KOPT-K1 (cell line): ENCODE data around the gene ARHGAP5.
A peak's percentile ranks its signal among the peaks of the same experiment; 100 is the strongest.

Experiments used
- H3K27ac ChIP-seq: fragments of 200-600 bp; sonication (generic); 2 replicates; pipeline ENCODE4 v1.5.1; 2016; ENCODE audit warnings: antibody characterized with exemption, mild to moderate bottlenecking, low read depth, low read length; ENCODE audit not compliant: poor library complexity, severe bottlenecking
- H3K36me3 ChIP-seq: fragments of 200-600 bp; sonication (generic); 2 replicates; pipeline ENCODE4 v1.5.1; 2017; ENCODE audit warnings: antibody characterized with exemption, mild to moderate bottlenecking, low read length, moderate library complexity; ENCODE audit not compliant: insufficient read depth
- H3K9me3 ChIP-seq: fragments of 200-600 bp; sonication (generic); 2 replicates; pipeline ENCODE4 v1.5.1; 2017; ENCODE audit warnings: antibody characterized with exemption, low read length, mild to moderate bottlenecking; ENCODE audit not compliant: insufficient read depth, poor library complexity, severe bottlenecking

ARHGAP5 gene

DNA sequence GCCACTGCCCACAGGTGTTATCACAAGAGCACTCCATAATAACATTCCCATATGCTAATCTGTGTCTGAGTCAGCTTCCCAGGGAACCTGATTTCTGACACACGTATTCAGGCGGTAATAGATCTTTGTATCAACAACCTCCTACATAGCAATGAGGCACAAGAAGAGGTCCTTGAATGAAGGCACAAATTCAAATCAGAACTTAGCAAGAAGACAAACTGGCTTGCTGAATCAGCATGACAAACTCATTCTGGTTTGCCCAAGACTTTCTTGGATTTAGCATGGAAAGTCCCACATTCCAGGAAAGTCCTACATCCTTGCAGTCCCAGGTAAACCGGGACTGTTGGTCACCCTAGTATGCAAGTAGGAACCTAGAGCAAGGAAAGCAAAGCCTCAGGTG, 90.8 kb downstream of the ARHGAP5 start:
- no peak overlapping the region for H3K27ac ChIP-seq

DNA sequence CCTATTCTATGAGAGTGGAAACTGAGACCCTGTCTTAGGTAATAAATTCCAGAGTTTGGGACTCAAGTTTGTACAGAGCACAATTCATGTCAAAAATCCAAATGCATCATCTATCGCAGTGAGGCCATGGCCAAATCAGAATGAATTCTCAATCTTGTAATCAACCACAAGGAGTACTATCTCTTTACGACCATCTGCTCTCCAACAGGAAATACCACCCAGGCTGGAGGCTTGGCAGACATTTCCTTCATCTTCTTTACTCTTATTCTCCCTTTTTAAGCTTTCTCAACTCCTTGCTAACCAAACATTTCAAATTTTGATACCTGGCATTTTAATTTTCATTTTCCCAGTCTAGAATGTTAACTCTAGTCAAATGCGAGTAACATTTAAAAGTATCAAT, 92.1 kb downstream of the ARHGAP5 start:
- H3K36me3 ChIP-seq = no peaks in the 10 kb centered on the region
- no peak overlapping the region for H3K27ac ChIP-seq
- no peaks in the 10 kb centered on the region for H3K9me3 ChIP-seq

More for the DNA sequence above, 90.8 kb downstream of the ARHGAP5 start:
- Histone ChIP-seq H3K9me3 (no peaks in the 10 kb centered on the region), H3K36me3 (no peaks in the 10 kb centered on the region)

DNA sequence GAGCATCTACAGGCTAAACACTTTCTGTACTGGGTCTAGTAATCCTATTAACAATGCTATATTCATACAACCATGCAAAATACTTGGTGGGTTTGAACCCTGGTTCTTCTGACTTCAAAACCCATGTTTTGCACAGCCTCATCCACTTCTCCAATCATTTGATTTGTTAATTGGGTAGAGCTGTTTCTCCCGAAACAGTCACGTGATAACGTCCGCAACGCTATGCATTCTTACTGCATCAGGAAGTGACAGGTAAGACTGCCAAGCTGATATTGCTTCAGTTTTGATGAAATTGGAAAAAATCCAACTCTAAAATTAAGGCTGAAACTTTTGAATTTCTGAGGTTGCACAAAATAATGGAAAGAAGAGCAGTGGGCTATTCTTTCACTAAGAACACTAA, 94.4 kb downstream of the ARHGAP5 start:
- Histone ChIP-seq H3K9me3 (no peaks in the 10 kb centered on the region), H3K27ac (no peak overlapping the region), H3K36me3 (no peaks in the 10 kb centered on the region)

DNA sequence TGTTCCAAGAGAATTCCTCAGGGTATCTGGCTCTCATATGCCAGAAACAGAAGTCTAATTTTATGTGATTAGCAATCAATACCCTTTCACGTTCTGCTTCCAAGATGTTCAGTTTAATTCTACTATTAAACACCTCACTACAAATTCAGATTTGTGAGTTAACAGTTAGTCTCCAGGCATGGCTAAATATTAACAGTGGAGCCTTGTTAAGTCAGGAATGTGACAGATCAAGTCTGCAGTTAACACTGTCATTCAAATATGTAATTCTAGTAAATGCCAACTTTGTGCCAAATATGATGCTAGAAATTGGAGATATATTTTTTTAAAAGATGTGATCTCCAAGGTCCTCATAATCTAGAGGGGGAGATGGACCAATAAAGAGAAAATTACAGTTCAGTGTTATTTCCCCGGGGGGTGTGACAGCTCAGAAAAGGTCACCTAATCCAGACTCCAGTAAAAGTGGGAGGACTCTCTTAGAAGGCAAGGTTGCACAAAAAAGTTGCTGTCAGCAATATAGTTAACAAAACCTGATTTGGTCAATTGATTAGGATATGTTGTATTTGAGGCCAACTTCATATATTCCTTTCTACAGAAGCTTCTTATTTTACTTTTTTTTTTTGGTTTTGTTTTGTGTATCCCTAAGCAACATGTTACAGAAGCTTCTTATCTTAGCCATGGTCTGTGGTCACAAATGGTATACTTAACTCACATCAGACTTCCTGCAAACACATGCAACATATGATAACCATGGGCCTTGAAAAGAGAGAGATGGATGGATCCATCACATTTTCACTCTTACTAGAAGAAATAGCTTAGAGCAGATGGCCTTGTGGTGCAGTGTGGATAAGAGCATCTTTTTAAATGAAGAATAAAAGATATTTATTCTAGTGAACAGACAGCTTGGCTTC, 106.3 kb downstream of the ARHGAP5 start:
- Histone ChIP-seq H3K36me3 (no peaks in the 10 kb centered on the region), H3K9me3 (peaks cover 20% of the 10 kb centered on the region), H3K27ac (no peak overlapping the region)

DNA sequence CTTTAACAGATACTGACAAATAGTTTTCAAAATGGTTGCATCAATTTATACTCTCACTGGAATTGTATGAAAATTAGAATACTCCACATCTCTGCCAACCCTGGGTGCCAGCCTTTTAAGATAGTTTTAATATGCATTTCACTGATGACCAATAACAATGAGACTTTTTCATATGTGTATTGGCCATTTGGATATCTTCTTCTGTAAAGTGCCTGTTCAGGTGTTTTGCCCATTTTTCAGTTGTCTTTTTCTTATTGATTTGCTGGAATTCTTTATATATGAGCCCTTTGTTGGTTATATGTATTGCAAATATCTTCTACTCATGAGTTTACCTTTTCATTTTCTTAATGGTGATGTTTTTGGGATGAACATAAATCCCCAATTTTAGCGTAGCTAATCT, 108.0 kb downstream of the ARHGAP5 start:
- peaks cover 13% of the 10 kb centered on the region for H3K9me3 ChIP-seq
- no peaks in the 10 kb centered on the region for H3K36me3 ChIP-seq

DNA sequence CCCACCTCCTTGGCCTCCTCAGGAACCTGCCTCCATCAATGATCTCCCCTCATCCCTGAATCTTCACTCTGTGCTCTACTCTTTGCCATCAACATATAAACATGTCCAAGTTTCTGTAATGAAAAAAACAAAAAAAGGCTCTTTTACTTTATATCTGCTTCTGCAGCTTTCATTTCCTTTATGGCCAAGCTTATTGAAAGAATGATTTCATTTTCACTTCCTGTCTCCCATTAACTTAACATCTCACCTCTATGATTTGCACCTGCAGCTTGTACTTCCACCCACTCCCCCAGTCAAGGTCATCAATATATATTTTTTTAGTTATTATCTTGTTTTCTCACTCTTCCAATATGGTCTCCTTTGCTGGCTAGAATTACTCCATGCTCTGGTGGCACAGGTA, 109.1 kb downstream of the ARHGAP5 start:
- Histone ChIP-seq H3K27ac (no peak overlapping the region), H3K9me3 (peaks cover 13% of the 10 kb centered on the region), H3K36me3 (no peaks in the 10 kb centered on the region)

More for the DNA sequence above, 108.0 kb downstream of the ARHGAP5 start:
- H3K27ac ChIP-seq = no peak overlapping the region

DNA sequence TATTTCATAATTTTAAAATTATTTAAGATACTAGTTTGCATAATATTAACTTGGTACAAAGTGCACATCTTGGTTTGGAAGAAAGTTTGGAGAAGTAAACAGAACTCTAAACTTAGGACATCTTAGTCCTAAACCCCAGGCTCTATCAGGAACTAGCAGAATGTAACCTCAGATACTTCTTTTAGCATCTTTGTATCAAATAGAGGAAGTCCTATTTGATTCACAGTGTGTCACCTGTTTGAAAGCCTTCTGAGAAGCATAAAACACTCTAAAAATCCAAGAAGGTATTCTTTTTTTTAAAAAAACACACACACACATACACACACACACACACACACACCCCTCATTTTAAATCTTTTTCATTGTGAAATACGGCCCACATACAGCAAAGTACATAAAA, 112.7 kb downstream of the ARHGAP5 start:
- H3K36me3 ChIP-seq = no peaks in the 10 kb centered on the region
- no peak overlapping the region for H3K27ac ChIP-seq
- H3K9me3 ChIP-seq = peaks cover 11% of the 10 kb centered on the region

DNA sequence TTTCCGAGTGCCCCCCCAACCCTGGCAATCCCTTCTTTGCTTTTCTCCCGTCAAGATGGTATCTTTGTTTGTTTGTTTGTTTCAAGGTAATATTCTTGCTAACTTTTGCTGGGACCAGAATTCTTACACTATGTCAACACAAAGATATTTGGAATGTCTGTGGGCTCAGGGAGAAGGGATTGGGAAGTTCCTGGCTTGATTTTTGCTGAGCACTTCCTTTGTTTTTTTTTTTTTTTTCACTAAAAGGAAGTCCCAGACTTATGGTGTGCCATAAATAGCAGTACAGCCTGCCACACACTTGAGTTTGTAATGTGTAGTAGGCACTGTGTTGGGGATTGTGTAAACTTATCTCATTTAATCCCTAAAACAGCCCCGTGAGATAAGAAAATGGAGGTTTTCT, 113.6 kb downstream of the ARHGAP5 start:
- H3K27ac ChIP-seq = no peak overlapping the region
- H3K9me3 ChIP-seq = peaks cover 3% of the 10 kb centered on the region
- H3K36me3 ChIP-seq = no peaks in the 10 kb centered on the region

DNA sequence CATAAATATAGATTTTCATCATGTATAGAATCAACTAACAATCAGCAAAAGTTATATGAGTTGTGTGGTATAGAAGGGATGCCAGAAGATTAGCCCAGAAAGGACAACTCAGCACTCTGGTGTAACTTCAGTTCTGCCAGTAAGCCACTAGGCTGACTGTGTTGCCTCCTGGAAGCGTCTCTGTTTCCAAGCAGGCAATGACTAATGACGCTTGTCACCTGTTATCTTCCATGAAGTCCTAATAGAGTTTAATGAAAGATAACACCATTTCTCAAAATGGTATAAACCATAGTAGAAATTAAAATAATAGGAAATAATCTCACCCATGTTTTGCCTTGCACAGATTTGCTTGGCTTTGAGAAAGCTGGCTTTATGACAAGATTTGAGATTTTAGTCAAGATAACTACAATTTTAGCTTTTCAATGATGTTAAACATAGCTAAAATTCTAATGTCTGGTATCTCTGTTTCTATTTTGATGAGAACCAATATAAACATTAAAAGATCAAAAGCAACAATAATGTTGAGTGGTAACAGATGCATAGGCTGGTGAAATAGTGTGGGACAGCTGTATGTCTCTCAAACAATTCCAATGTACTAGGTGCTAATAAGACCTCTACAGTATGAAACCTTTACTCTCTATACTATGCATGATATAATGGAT, 115.7 kb downstream of the ARHGAP5 start:
- H3K36me3 ChIP-seq = no peaks in the 10 kb centered on the region
- H3K27ac ChIP-seq = no peak overlapping the region
- no peaks in the 10 kb centered on the region for H3K9me3 ChIP-seq

DNA sequence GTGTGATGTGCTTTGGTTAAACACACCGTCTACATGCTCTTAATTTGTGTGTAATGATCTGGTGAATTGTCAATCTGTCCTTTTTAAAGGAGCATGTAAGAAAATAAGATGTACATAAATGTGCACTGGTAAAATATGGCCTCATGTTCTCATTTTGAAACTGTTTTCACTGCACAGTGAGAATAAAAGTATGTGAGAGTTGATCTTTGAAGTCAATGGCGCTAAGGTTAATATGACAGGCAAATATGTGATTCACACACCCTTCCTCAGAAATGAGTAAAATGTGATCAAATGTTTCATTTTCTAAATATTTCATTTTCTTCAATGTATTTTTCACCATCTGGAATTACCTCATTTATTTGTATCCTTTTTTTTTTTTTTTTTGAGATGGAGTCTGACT, 116.4 kb downstream of the ARHGAP5 start:
- no peak overlapping the region for H3K27ac ChIP-seq
- no peaks in the 10 kb centered on the region for H3K9me3 ChIP-seq
- H3K36me3 ChIP-seq = no peaks in the 10 kb centered on the region

DNA sequence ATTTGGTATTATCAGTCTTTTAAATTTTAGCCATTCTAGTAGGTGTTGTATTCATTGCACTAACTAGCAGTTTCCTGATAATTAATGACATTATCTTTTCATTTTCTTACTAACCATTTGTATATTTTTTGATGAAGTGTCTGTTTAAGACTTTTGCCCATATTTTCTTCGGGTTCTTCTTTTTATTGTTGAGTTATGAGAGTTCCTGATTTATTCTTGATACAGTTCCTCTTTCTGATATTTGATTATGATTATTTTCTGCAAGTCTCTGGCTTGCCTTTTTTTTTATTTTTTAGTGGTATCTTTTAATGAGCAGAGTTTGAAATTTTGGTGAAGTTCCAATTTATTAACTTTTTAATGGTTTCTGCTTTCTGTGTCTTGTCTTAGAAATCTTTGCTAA, 118.5 kb downstream of the ARHGAP5 start:
- H3K9me3 ChIP-seq = no peaks in the 10 kb centered on the region
- no peaks in the 10 kb centered on the region for H3K36me3 ChIP-seq
- no peak overlapping the region for H3K27ac ChIP-seq

DNA sequence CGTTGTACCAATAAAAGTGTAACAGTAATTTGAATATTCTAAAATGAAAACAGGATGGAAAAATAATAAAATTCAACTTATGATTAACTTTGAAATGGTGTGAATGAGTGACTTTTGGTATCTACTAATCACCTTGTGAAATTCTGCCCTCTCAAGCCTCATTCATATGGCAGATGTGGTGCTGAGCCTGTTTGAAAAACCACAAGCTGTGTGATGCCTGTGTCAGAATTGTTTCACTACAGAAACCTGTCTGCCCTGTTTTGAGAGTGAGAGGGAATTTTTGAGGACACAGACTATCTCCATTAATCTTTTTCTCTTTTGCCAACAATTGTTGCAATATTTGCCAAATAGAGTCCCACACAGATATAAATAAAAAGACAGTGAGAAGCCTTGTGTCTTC, 120.8 kb downstream of the ARHGAP5 start:
- Histone ChIP-seq H3K36me3 (no peaks in the 10 kb centered on the region), H3K27ac (no peak overlapping the region)

DNA sequence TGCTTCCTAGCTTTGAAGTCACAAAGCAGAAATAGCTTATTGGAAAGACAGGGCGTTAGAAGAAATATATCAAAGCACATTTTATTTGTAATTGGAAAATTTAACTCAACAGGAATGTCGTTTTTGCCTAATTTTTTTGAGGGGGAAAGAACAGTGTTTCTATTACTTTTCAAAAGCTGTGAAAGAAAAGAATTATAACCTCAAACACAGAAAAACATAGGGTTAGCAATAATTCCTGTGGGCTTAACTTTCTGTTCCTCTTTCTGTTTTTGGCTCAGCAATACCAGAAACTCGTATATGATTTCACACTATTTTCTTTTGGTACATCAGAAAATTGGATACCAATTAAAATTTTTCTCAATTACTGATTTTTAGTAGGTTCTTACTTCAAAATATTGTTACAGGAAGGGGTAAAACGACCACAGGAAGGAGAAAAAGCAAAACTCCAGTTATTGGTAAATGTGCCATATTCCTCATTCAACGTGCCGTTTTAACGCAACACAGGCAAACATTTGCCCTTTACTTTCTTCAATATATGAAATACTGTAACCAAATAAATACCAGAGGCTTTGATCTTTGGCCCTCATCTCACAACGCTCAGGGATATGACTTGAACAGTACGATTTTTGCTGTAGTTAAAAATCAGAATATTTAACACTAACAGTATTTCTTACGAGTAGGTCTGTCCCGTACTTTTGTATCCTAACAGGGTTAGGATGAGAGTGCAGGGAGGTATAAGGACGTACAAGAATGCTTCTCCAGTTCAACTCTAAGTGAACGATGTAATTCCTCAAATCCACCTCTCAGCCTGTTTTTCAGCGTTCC, 123.5 kb downstream of the ARHGAP5 start:
- Histone ChIP-seq H3K9me3 (no peaks in the 10 kb centered on the region), H3K27ac (peak overlapping the region; percentile 83), H3K36me3 (no peaks in the 10 kb centered on the region)

More for the DNA sequence above, 120.8 kb downstream of the ARHGAP5 start:
- no peaks in the 10 kb centered on the region for H3K9me3 ChIP-seq

DNA sequence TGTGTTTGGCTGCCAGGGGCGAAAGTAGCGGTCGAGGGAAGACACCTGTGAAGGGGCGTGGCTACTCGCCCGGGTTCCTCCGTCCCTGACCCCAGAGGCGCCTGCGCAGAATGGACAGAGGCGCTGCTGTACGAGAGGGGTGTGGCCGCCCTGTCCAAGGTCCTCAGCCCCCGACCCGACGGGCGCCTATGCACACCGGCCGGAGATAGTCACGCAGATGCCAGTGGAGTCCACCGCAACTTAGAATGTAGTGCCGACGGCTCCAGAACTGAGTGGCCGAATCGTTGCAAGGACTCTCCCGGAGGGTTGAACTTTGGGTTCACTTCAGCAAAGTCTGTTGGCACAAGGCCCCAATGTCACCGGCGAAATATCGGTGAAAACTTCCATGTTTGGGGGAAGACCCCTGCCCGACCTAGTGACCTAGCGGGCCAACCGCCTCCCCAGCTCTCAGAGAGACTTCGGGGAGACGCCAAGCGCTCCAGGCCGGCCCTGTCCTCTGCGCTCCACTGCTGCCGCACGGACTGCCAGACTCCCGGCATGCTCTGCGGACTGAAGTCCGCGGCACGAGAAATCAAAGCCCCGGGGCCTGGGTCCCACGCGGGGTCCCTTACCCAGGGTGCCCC, 124.2 kb downstream of the ARHGAP5 start:
- no peaks in the 10 kb centered on the region for H3K36me3 ChIP-seq
- peak overlapping the region; percentile 83 for H3K27ac ChIP-seq
- H3K9me3 ChIP-seq = no peaks in the 10 kb centered on the region
